IPS DF 19.7 (cell line): ENCODE results near the gene EED.
"Not testable (repeated sequence)": the region's sequence is repeated elsewhere in the genome, so short reads cannot be mapped to it uniquely, and the experiment has no call there.

ENCODE experiments used
- DNase-seq: peaks from one replicate; pipeline ENCODE4 v3.0.0-alpha.2; 2013; ENCODE audit warnings: low read depth, low spot score

Gene EED

GRCh38 chr11:86219311-86220193 is 25.0 kb upstream of the EED start:
- DNase-seq = no peak

GRCh38 chr11:86220653-86221052 is 23.9 kb upstream of the EED start:
- no peak for DNase-seq

DNA sequence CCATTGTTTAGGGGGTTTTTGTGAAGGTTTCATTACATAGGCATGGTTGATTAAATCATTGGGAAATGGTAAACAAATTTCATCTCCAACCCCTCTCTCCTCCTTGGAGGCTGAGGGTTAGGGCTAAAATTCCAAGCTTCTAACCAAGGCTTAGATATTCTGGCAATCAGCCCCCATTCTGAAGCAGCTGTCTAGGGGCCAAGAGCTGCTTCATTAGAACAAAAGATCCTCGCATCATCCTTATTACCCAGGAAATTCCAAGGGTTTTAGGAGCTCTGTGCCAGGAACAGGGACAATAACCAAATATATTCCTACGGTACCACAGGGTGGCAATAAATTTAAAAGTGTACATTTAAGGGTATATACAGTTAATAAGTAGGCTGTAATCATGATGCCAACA is 22.5 kb upstream of the EED start:
- no peak for DNase-seq

GRCh38 chr11:86224575-86224974 is 20.0 kb upstream of the EED start:
- not testable (repeated sequence) for DNase-seq

DNA sequence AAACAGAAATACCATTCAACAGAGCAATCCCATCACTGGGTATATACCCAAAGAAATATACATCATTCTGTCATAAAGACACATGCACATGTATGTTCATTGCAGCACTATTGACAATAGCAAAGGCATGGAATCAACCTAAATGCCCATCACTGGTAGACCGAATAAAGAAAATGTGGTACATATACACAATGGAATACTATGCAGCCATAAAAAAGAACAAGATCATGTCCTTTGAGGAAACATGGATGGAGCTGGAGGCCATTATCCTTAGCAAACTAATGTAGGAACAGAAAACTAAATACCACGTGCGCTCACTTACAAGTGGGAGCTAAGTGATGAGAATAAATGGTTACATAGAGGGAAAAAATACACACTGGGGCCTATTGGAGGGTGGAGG is 19.2 kb upstream of the EED start:
- DNase-seq = not testable (repeated sequence)

DNA sequence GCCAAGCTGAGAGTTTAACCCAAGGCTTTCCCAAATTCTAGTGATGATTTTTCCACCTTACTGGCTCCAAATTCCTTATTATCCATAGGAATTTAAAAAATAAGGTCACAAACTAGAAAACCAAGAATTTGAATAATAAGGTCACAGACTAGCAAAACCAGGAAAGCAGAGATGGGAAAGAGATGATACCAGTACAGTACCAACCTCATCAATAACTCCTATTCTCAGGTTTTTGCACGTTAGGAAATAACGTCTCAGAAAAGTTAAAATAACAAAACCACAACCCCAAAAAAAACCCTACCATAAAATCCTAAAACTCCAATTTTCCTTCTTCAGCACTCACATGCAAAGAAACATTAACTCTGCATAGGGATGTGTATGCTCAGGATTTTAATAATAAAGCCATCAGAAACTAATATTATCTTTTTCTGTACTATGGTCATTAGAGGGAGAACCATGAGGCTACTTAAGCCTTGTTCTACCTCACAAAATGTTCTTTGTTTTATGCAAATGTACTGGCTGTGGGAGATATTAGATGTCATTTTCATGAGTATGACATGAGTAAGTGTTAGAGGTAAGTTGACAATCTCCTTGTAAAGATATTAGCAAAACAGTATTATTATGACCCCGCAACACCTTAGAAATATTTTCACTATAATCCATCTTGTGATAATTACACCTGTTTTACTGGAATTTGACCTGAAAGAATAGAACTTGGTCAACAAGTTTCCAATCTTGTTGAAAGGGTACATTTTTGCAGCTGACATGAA is 16.1 kb upstream of the EED start:
- DNase-seq = no peak

DNA sequence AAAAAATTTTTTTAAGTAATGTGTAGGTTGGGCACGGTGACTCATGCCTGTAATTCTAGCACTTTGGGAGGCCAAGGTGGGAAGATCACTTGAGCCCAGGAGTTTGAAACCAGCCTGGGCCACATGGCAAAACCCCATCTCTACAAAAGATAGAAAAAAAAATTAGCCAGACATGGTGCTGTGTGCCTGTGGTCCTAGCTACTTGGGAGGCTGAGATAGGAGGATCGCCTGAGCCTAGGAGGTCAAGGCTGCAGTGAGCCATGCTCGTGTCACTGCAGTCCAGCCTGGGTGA is 15.6 kb upstream of the EED start:
- DNase-seq = not testable (repeated sequence)

DNA sequence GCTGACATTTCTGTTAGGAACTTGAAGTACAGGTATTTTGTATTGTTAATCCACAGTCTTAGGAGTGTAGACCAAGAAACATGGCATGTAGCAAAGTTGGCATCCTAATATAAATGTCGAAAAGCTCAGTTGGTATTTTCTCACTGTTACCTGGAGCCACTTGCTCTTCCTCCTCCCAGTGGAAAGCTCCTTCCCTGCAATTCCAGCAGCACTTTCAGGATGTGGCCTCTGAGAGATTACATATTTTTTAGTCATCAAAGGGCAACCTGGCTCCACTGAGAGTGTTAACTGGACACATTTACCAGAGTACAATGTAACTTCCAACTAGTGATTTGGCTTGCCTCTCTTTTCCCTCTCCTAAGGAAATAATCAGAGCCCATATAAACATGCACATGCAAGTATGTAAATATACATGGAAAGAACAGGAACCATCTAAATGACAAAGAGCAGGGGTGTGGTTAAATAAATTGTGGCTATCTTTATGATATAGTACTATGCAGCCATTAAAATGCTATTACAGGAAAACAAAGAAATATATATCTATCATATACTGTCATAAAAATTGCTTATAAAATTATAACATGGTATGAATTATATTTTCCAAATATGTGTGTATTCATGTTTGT is 14.3 kb upstream of the EED start:
- no peak for DNase-seq

DNA sequence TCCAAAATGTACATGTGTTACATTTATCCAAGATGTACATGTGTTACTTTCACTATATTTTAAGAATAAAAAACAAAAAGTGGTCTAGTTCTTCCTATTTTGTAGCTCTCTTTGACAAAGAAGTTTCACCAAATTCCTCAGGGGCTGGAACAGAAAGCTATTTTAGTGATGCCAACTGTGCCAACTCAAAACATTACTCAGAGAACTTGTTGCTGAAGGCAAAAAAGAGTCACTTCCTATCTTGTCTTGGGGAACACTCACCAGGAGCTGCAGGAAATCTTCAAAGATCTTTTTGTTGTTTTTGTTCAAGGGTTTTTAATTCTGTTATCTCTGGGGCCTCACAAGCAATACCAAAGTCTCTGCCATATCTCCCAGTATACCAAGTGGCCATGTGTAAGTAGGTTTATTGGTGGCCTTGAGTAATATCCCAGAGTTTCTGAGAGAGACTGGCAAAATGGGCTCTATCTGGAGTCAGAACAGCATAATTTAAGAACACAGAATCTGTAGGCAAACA is 13.6 kb upstream of the EED start:
- DNase-seq = no peak

DNA sequence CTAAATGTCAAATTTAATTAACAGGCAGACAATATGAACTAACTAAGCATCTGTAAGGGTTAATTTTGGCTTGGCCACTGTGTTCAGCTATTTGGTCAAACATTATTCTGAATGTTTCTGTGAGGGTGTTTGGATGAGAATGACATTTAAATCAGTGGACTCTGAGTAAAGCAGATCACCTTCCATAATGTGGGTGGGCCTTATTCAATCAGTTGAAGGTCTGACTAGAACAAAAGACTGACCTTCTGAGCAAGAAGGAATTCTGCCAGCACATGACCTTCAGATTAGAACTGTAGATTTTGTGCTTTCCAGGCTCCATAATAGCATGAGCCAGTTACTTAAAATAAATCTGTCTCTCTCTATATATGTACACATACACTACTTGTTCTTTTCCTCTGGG is 12.0 kb upstream of the EED start:
- no peak for DNase-seq

- no peak for DNase-seq
These were observed 9.6 kb upstream of the EED start for GRCh38 chr11:86234831-86235461.

DNA sequence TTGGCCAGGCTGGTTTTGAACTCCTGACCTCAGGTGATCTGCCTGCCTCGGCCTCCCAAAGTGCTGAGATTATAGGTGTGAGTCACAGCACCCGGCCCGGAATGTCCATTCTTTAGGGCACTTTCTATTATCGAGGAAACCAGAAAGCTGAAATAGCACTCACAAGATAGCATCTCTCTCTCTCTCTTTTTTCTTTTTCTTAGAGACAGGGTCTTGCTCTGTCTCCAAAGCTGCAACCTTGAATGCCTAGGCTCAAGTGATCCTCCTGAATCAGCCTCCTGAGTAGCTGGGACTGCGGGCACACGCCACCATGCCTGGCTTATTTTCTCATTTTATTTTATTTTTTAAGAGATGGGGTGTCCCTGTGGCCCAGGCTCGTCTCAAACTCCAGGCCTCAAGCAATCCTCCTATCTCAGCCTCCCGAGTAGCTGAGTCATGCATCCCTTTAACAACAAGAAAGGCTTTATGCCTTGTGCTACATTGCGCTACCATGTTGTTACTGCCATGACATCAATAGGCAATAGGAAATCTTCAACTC is 7.2 kb upstream of the EED start:
- DNase-seq = no peak

DNA sequence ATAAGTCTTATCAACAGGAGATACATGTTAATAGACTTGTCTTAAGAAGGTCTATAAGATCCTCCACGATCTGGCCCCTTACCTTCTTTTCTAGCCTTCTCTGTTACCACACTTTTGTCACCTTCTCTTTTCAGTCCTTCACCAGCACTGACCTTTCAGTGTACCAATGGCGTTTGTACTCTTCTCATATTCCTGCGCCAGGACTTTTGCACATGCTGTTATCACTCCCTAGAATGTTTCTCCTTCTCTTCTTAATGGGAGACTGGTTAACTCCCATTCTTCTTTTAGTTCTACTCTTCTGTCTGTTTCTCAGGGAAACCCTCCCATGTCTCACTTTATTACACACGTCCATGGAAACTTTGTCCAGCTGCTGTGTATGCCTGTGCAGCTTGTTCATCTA is 4.4 kb upstream of the EED start:
- DNase-seq = no peak

GRCh38 chr11:86241956-86242535 is 2.5 kb upstream of the EED start:
- no peak for DNase-seq

DNA sequence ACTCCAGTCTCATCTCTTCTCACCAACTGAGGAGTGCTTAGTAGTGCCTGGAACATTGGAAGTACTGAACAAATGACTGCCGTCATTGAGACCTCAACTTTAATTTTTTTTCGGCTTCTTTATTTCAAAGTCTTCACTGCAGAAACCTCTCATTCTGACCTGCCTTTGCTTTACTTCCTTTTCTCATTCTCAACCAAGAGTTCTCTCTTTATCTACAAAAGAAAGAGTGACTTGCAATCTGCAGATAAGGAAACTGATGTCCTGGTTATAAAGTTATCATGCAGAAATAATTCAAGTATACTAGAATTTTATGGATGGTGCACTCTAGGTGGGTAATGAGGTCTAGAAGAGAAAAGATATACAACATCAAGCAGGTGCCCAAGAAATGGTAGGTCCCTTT is 1.2 kb upstream of the EED start:
- DNase-seq = no peak

GRCh38 chr11:86244063-86244521 is 461 bp upstream of the EED start:
- DNase-seq = no peak

DNA sequence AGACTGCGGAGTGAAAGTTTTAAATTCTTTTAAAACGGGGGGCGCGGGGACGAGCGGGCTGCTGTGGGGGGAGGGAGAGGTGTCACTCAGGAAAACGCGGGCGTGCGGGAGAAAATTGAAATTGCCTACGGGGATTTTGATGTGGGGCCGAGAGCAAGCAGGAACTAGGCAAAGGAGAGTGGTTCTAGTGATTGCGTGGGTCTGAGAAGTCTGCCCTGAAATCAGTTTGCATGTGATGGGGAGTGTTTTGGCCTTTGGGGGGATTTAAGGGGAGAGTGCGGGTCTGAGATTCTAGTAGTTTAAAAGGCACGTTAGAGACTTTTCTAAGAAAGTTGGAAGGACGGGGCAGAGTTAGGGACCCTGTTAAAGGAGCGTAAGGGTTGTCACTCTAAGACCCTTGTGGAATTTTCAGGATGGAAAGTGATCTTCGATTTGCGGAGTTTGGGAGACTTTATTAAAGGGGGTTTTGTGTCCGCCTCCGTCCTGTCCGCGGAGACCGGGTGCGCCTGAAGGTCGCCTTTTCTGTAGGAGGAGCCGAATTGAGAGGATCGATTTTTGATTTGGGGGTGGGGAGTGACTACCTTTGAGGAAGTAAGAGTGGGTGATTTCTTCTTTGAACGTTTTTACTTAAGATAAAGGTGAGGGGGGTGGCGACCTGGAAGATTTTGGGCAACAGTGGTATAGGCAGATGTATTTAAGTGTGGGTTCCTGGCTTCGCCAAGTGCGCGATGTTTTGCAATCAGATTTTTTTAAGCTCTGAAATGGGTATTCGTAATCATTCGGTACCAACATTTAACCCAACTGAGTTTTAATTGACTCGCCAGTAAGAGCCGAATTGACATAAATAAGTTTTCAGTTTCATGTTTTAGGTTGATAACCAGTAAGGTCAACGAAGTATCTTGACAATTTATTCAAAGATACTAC is 1.1 kb downstream of the EED start:
- no peak for DNase-seq

DNA sequence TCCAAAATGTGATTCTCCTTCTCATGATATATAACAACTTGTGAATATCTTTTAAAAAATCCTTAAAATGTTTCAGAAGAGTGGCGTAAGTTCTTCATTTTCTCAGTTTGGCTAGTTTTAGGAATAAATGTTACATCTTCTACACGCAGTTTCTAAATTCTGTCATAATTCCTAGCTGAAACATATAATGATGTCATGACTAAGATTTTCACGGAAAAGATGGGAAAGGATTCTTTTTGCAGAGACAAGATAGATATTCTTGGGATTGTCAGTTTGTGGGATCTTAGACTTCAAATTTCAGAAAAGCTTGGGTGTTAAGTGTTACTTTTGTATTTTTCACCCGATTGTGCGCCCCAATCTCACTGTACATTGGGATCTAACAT is 1.7 kb downstream of the EED start:
- no peak for DNase-seq

DNA sequence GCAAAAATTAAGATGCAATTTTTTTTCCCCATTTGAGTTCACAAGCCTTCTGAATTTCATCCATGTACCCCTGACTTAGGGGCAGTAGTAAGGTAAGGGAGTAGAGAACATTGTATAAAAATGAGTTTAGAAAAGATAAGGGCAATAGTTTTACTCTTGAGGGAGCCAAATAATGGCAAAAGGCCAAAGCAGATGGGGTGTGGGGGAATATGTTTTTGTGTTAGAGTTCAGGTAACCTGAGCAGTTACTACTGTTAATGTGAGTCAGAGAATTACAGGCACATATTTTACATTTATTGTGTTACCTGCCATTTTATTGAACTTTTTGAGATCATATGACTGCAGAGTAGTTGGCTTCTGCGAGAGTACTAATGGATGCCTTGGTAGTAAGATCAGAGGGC is 3.1 kb downstream of the EED start:
- no peak for DNase-seq

DNA sequence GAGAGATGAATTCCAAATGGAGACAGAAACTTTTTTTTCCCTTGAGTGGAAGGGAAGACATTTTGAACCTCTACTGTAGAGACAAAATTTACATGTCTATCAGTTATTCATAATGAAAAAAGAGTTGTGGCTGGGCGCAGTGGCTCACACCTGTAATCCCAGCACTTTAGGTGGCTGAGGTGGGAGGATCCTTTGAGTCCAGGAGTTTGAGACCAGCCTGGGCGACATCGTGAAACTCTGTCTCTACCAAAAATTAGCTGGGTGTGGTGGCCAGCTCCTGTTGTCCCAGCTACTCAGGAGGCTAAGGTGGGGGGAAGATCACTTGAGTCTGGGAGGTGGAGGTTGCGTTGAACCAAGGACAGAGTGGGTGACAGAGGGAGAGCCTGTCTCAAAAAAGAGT is 4.1 kb downstream of the EED start:
- DNase-seq = no peak
